Caco-2 (cell line): ENCODE data around the gene PIGR. TPM values are rescaled to one million over a fixed set of nuclear protein-coding genes. Genes with fewer than 3 reads are reported as not detected.
A peak's percentile ranks its signal among the peaks of the same experiment; 100 is the strongest.

ENCODE experiments used
- BruUV-seq: library from RNA; stranded (reverse); fragments of 400-500 nt; replicated peaks from 2 replicates; lab custom pipeline; 2021; lab: Mats Ljungman, UMichigan
- CTCF ChIA-PET: fragments of 300-600 bp; sonication (Branson Sonifier 250); formaldehyde crosslinking; loops from one replicate; lab custom pipeline; 2022; ENCODE audit warnings: antibody characterized with exemption; lab: Charles Lee
- POLR2A ChIA-PET: fragments of 300-600 bp; sonication (Branson Sonifier 250); formaldehyde crosslinking; loops from one replicate; lab custom pipeline; 2022; ENCODE audit warnings: antibody characterized with exemption; lab: Charles Lee
- DNase-seq, 2 experiments: peaks; one replicate each; pipeline versions ENCODE4 v3.0.0 to v3.0.0-alpha.2; 2020 to 2022
- H3K27me3 ChIP-seq: replicated peaks from 2 replicates; pipeline ENCODE4 v1.6.0; 2011; ENCODE audit warnings: low read length; ENCODE audit not compliant: control insufficient read depth, insufficient read depth
- H3K36me3 ChIP-seq: 2 replicates; pipeline ENCODE4 v1.5.1; 2011; ENCODE audit warnings: low read length; ENCODE audit not compliant: control insufficient read depth, insufficient read depth
- H3K4me1 ChIP-seq: fragments of 250-450 bp; sonication (Bioruptor Pico); 2 replicates; pipeline ENCODE4 v1.5.1; 2020; ENCODE audit warnings: mild to moderate bottlenecking
- H3K4me3 ChIP-seq: 2 replicates; pipeline ENCODE4 v1.5.1; 2011; ENCODE audit warnings: low read depth, mild to moderate bottlenecking, control low read depth, low read length
- H3K9me3 ChIP-seq: fragments of 250-450 bp; sonication (Bioruptor Pico); 2 replicates; pipeline ENCODE4 v1.5.1; 2020; ENCODE audit warnings: mild to moderate bottlenecking, moderate library complexity
- H3K27ac Mint-ChIP-seq: one replicate; pipeline ENCODE4 v1.8.0; 2022; ENCODE audit warnings: mixed read lengths; ENCODE audit not compliant: unreplicated experiment
- H3K27me3 Mint-ChIP-seq: one replicate; pipeline ENCODE4 v1.8.0; 2022; ENCODE audit warnings: mixed read lengths; ENCODE audit not compliant: insufficient read depth, unreplicated experiment
- H3K36me3 Mint-ChIP-seq: one replicate; pipeline ENCODE4 v1.8.0; 2022; ENCODE audit warnings: mild to moderate bottlenecking, mixed read lengths; ENCODE audit not compliant: insufficient read depth, unreplicated experiment
- H3K4me1 Mint-ChIP-seq: one replicate; pipeline ENCODE4 v1.8.0; 2022; ENCODE audit warnings: low read depth, mixed read lengths; ENCODE audit not compliant: unreplicated experiment
- H3K4me3 Mint-ChIP-seq: one replicate; pipeline ENCODE4 v1.8.0; 2022; ENCODE audit warnings: mild to moderate bottlenecking, moderate library complexity, mixed read lengths; ENCODE audit not compliant: unreplicated experiment
- H3K9me3 Mint-ChIP-seq: one replicate; pipeline ENCODE4 v1.8.0; 2022; ENCODE audit warnings: mixed read lengths; ENCODE audit not compliant: unreplicated experiment
- intact Hi-C: fragments of 100-400 bp; cut with micrococcal nuclease; formaldehyde crosslinking; loops from one replicate; pipeline ENCODE4 v1.10.0; 2022; ENCODE audit not compliant: unreplicated experiment
- total RNA-seq: library from RNA; stranded (reverse); gene quantifications from 2 replicates; pipeline ENCODE4 v1.2.3, GENCODE V29; 2022
- TF ChIP-seq, protein P1 (sequence below), 2 experiments: fragments of 200-600 bp in 1 of 2; IDR thresholded peaks; 1 replicate in 1 of 2; 2 replicates in 1 of 2; pipeline versions ENCODE4 v1.5.1 to v1.8.0; 2011 to 2022; ENCODE audit warnings: antibody characterized with exemption in 1 of 2, control low read depth in 1 of 2, inconsistent platforms in 1 of 2, low read depth in 1 of 2, low read length in 1 of 2, mild to moderate bottlenecking in 1 of 2, moderate library complexity in 1 of 2; ENCODE audit not compliant: insufficient read depth in 1 of 2, severe bottlenecking in 1 of 2, unreplicated experiment in 1 of 2

The PIGR gene
- total RNA-seq, 1 experiment from 2014 or later, result not detected

DNA sequence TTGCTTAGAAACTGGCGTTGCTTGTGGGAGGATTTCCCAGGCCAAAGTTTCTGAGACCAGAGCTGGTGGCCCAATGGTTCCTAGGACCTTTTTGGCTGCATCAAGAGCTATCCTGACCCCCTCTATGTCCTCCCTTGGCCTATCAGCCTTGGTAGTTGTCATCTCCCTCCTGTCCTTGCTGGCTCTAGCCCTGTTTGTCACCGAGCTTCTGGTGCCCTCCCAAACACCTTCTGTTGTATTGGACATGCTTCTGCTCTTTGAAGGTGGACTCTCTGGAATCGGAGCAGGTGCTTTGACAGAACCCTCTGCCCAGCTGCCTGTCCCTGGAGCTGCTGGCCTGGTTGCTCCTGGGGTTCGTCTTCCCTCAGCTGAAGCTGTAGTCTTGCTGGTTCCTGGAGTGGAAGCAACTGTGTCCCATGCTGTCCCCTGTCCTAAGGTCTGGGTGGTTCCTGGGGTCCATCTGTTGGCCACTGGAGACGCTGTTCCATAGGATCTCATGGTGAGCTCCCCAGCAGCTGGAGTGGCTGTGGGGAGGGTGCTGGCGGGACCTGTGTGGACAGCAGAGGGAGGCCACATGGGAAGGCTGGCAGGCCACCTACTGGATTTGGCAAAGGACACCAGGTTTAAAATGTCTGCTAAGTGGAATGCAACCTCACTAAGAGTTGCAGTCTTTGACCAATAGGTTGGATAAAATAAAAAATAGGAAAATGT, 14.6 kb upstream of the PIGR start:
- peaks cover 5% of the 10 kb centered on the region for H3K4me1 ChIP-seq
- H3K9me3 ChIP-seq, result no peaks in the 10 kb centered on the region
- no peaks in the 10 kb centered on the region for H3K36me3 Mint-ChIP-seq
- BruUV-seq, result no TSS peak
- POLR2A ChIA-PET, result no interaction called here
- H3K36me3 ChIP-seq, result no peaks in the 10 kb centered on the region
- no peaks in the 10 kb centered on the region for H3K9me3 Mint-ChIP-seq
- H3K27me3 Mint-ChIP-seq, result no peaks in the 10 kb centered on the region
- no peaks in the 10 kb centered on the region for H3K27me3 ChIP-seq
- intact Hi-C loops, result no loop called here
- CTCF ChIA-PET, result interaction anchor here (0.5 to 0.6 kb wide), 2 partner anchors 18 to 48 kb away, joined by 3 read pairs; no protein-coding TSS in a partner anchor
- no peak overlapping the region for H3K27ac Mint-ChIP-seq
- TF ChIP-seq, protein P1, sequence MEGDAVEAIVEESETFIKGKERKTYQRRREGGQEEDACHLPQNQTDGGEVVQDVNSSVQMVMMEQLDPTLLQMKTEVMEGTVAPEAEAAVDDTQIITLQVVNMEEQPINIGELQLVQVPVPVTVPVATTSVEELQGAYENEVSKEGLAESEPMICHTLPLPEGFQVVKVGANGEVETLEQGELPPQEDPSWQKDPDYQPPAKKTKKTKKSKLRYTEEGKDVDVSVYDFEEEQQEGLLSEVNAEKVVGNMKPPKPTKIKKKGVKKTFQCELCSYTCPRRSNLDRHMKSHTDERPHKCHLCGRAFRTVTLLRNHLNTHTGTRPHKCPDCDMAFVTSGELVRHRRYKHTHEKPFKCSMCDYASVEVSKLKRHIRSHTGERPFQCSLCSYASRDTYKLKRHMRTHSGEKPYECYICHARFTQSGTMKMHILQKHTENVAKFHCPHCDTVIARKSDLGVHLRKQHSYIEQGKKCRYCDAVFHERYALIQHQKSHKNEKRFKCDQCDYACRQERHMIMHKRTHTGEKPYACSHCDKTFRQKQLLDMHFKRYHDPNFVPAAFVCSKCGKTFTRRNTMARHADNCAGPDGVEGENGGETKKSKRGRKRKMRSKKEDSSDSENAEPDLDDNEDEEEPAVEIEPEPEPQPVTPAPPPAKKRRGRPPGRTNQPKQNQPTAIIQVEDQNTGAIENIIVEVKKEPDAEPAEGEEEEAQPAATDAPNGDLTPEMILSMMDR (IDR thresholded peaks at IDR 0.05; ENCODE audit: insufficient read depth in 1 of 2, low read depth in 1 of 2, low read length in 1 of 2, severe bottlenecking in 1 of 2, unreplicated experiment in 1 of 2), result peak in 1 of 2 experiments; percentile 18
- H3K4me3 Mint-ChIP-seq, result no peak overlapping the region
- no peak overlapping the region for H3K4me3 ChIP-seq
- H3K4me1 Mint-ChIP-seq, result peaks cover 9% of the 10 kb centered on the region
- no peak for DNase-seq

DNA sequence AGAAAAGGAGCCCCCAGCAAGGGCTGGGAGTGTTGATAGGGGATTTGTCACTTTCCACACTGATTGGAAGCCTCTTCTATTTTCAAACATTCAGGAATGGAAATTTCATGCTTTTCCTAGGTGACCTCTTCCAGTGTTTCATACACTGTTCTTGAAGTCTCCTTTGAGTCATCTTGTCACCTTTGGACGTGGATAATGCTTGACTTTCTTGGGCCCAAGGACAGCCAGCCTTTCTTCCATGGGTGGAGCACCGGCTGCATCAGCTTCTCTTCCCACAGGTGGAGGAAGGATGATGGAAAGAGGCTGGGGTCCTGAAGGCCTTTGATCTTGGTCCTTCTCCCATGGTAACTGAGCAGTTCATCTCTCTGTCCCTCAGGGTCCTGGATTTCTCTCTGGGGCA, 11.9 kb upstream of the PIGR start:
- no peak overlapping the region for H3K4me3 ChIP-seq
- H3K27me3 ChIP-seq, result no peaks in the 10 kb centered on the region
- peaks cover 30% of the 10 kb centered on the region for H3K4me1 ChIP-seq
- Mint-ChIP-seq H3K36me3 (no peaks in the 10 kb centered on the region), H3K27me3 (no peaks in the 10 kb centered on the region), H3K4me3 (no peak overlapping the region), H3K4me1 (peaks cover 22% of the 10 kb centered on the region), H3K27ac (no peak overlapping the region), H3K9me3 (no peaks in the 10 kb centered on the region)
- ChIA-PET POLR2A (no interaction called here), CTCF (interaction anchor here (0.7 kb wide), 1 partner anchor 346 kb away, joined by 4 read pairs; the partner anchor contains the start of gene EIF2D)
- no peaks in the 10 kb centered on the region for H3K9me3 ChIP-seq
- TF ChIP-seq, protein P1 (IDR thresholded peaks at IDR 0.05; ENCODE audit: insufficient read depth in 1 of 2, low read depth in 1 of 2, low read length in 1 of 2, severe bottlenecking in 1 of 2, unreplicated experiment in 1 of 2), result no peak
- BruUV-seq, result no TSS peak
- intact Hi-C loops, result no loop called here
- no peak for DNase-seq
- no peaks in the 10 kb centered on the region for H3K36me3 ChIP-seq

DNA sequence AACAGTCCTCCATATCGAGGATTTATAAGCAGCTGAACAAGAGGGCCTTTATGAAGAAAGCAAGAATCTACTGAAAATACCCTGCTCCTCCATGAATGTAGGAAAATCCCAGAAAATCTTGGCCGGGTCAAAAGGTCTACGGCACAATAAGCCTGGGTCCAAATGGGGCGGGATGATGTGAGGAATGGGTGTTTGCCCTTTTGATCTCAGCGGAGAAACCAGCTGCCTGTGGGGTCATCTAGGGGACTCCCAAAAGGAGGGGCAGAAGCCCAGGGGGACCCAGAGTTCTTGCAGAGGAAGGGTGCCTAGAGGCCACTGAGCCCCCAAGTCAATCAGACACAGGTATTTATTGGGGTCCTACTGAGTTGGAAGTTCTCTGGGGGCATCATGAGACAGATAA, 11.4 kb upstream of the PIGR start:
- Histone ChIP-seq H3K27me3 (no peaks in the 10 kb centered on the region), H3K4me1 (peaks cover 34% of the 10 kb centered on the region), H3K4me3 (no peak overlapping the region), H3K36me3 (no peaks in the 10 kb centered on the region), H3K9me3 (no peaks in the 10 kb centered on the region)
- Mint-ChIP-seq H3K27me3 (no peaks in the 10 kb centered on the region), H3K4me1 (peaks cover 22% of the 10 kb centered on the region), H3K9me3 (no peaks in the 10 kb centered on the region), H3K4me3 (no peak overlapping the region), H3K27ac (no peak overlapping the region), H3K36me3 (no peaks in the 10 kb centered on the region)
- TF ChIP-seq, protein P1 (IDR thresholded peaks at IDR 0.05; ENCODE audit: insufficient read depth in 1 of 2, low read depth in 1 of 2, low read length in 1 of 2, severe bottlenecking in 1 of 2, unreplicated experiment in 1 of 2), result no peak
- no TSS peak for BruUV-seq
- DNase-seq, result no peak
- CTCF ChIA-PET, result interaction anchor here (0.7 kb wide), 1 partner anchor 346 kb away, joined by 4 read pairs; the partner anchor contains the start of gene EIF2D
- POLR2A ChIA-PET, result no interaction called here
- intact Hi-C loops, result no loop called here
